MM.1S (cell line): ENCODE data around the gene TUT1.
"Not testable (repeated sequence)": the region's sequence is repeated elsewhere in the genome, so short reads cannot be mapped to it uniquely, and the experiment has no call there.

Experiments used
- CTCF ChIP-seq: fragments of 300-600 bp; sonication (generic); IDR thresholded peaks from 2 replicates; pipeline ENCODE4 v1.5.1; 2016; ENCODE audit warnings: antibody characterized with exemption, low read length, mixed read lengths
- EZH2 ChIP-seq: fragments of 300-600 bp; sonication (generic); optimal IDR thresholded peaks from 2 replicates; pipeline ENCODE3; 2017; ENCODE audit warnings: low read depth, mild to moderate bottlenecking, antibody characterized with exemption, low read length, mixed read lengths
- EZH2phosphoT487 ChIP-seq: fragments of 300-600 bp; sonication (generic); IDR thresholded peaks from 2 replicates; pipeline ENCODE4 v1.6.1; 2018; ENCODE audit warnings: antibody characterized with exemption, low read length

GRCh38 chr11:62581735-62582134, 9.6 kb downstream of the TUT1 start:
- not testable (repeated sequence) for TF ChIP-seq CTCF, EZH2, EZH2phosphoT487
